Pulmonary artery endothelial cell (primary cell): ENCODE data around the gene CAB39. TPM values are rescaled to one million over a fixed set of nuclear protein-coding genes. Genes with fewer than 3 reads are reported as not detected.
A peak's percentile ranks its signal among the peaks of the same experiment; 100 is the strongest.

Source experiments
- DNase-seq: peaks from one replicate; pipeline ENCODE4 v3.0.0-alpha.2; 2011; ENCODE audit warnings: low read depth, low spot score
- total RNA-seq: library from RNA; depleted of rRNA; stranded (reverse); fragments of >200 nt; gene quantifications from 2 replicates; pipeline ENCODE4 v1.2.3, GENCODE V29; 2014

Gene CAB39
- total RNA-seq, 1 donor from 2014 or later = 70.8 TPM

GRCh38 chr2:230749111-230749510, 36.5 kb downstream of the CAB39 start:
- DNase-seq = no peak

- no peak for DNase-seq
These were observed 38.4 kb downstream of the CAB39 start for GRCh38 chr2:230751062-230751461.

GRCh38 chr2:230754200-230754599, 41.6 kb downstream of the CAB39 start:
- DNase-seq = no peak

GRCh38 chr2:230757476-230757875, 44.8 kb downstream of the CAB39 start:
- DNase-seq = peak; percentile 59

- DNase-seq = no peak
These were observed 46.2 kb downstream of the CAB39 start for GRCh38 chr2:230758566-230759480.

- DNase-seq = no peak
These were observed 47.0 kb downstream of the CAB39 start for GRCh38 chr2:230759481-230760167.

GRCh38 chr2:230761704-230762103, 49.1 kb downstream of the CAB39 start:
- no peak for DNase-seq

GRCh38 chr2:230762317-230762896, 49.8 kb downstream of the CAB39 start:
- DNase-seq = no peak

GRCh38 chr2:230764346-230764745, 51.7 kb downstream of the CAB39 start:
- no peak for DNase-seq

GRCh38 chr2:230765611-230766300, 53.1 kb downstream of the CAB39 start:
- peak; percentile 78 for DNase-seq

- no peak for DNase-seq
These were observed 55.3 kb downstream of the CAB39 start for GRCh38 chr2:230767862-230768388.

GRCh38 chr2:230770804-230771203, 58.2 kb downstream of the CAB39 start:
- DNase-seq = no peak

GRCh38 chr2:230772156-230772555, 59.5 kb downstream of the CAB39 start:
- DNase-seq = no peak

GRCh38 chr2:230773039-230773773, 60.6 kb downstream of the CAB39 start:
- no peak for DNase-seq

GRCh38 chr2:230774348-230774951, 61.8 kb downstream of the CAB39 start:
- no peak for DNase-seq

- no peak for DNase-seq
These were observed 63.1 kb downstream of the CAB39 start for GRCh38 chr2:230775737-230776136.

- peak; percentile 49 for DNase-seq
These were observed 65.1 kb downstream of the CAB39 start for GRCh38 chr2:230777721-230778120.

- no peak for DNase-seq
These were observed 65.9 kb downstream of the CAB39 start for GRCh38 chr2:230778350-230779063.

- no peak for DNase-seq
These were observed 66.5 kb downstream of the CAB39 start for GRCh38 chr2:230779126-230779525.

- no peak for DNase-seq
These were observed 67.0 kb downstream of the CAB39 start for GRCh38 chr2:230779607-230780006.
